HG03354 (cell line): ENCODE results near the gene NUDT13.

ENCODE experiments used
- ATAC-seq: cut with Tn5 transposase; IDR thresholded peaks from one replicate; pipeline ENCODE4 v1.9.1; 2021; ENCODE audit warnings: mild to moderate bottlenecking; ENCODE audit not compliant: unreplicated experiment, poor library complexity, severe bottlenecking

Gene NUDT13

DNA sequence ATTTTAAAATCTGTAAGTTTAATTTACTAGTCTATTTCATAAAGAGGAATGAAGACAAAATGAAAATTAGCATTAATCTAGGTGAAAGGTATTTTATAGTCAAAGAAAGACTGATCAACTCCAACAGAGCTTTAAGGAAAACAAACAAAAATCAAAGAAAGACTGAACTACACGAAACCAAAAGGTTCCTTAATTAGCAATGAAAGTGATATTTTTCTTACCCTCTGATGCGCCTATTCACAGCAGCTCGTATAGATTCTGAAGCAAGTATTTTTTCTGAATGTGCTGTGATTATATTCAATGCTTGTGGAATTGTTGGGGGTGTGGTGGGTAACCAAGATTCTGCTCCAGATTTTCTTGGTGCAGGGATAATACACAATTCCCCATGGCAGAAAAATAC, 45.8 kb downstream of the NUDT13 start:
- ATAC-seq, result no peak

DNA sequence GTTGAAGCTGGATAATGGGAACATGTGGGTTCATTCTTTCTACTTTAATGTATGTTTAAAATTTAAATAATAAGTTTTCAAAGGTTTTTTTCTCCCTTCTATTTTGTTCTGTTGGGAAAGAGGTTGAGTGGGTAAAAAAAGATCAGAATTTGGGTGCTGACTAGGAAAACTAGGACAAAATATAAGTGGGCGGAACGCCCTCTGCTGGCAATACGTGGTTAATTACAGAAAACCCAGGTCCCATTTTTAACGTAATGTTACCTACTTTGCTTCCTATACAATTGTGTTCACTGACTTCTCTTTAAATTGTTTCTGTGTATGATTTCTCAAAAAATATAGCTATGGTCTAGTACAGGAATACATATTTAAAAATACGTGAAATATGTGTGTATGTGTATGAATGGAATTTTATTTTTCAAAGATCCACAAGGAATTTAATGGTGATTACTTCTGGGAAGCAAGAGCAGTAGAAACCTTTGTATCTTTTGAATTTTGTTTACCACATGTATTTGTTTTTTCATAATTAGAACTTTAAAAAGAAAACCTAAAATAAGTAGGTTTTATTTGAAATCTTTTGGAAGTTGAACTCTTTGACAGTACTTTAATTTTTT, 48.9 kb downstream of the NUDT13 start:
- no peak for ATAC-seq

DNA sequence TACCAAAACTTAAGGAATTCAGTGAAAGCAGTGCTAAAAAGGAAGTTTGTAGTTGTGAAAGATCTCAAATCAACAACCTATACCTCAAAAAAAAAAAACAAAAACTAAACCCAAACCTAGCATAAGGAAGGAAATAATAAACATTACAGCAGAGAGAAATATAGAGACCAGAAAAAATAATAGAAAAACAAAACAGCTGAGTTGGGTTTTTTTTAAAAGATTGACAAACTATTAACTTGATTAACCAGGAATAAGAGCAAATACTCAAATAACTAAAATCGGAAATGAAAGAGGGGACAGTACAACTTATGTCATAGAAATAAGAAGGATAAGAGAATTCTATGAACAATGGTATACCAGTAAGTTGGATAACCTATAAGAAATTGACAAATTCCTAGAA, 50.8 kb downstream of the NUDT13 start:
- no peak for ATAC-seq

DNA sequence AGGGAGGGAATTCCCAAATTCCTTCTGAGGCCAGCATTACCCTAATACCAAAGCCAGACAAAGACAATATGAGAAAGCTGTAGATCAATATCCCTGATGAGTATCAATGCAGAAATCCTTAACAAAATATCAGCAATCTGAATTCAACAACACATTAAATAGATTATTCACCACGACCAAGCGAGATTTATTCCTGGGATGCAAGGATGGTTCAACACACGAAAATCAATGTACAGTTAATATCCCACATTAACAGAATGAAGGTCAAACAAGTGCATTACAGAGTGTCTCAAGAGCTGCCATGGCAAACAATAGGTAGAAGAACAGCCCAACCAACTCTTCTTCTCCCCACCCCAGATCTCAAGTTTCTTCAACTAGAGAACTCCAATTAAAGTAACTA, 51.4 kb downstream of the NUDT13 start:
- no peak for ATAC-seq

DNA sequence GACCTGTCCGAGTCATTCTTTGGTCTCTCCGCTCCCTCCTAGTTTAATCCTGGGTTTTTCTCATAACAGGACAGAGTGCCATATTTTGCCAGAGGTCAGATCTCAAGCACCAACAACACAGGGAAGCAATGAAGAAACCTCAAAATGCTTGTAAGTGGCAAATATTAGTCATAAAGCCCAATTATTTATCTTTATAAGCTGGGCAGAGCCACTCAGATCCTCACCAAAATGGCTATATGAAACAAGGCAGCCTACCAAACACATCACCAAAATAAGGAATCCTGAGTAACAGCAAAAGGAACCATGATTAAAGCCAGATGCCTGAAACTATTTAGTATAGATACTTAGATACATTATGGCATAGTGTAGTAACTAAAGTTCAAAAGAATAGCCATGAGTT, 52.8 kb downstream of the NUDT13 start:
- no peak for ATAC-seq

DNA sequence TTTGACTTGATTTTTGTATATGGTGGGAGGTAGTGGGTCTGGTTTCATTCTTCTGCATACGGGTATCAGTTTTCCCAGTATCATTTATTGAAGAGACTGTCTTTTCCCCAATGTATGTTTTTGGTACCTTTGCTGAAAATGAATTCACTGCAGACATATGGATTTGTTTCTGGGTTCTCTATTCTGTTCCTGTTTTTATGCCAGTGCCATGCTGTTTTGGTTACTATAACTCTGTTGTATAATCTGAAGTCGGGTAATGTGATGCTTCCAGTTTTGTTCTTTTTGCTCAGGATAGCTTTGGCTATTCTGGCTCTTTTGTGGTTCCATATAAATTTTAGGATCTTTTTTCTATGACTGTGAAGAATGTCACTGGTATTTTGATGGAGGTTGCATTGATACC, 56.7 kb downstream of the NUDT13 start:
- ATAC-seq, result no peak

DNA sequence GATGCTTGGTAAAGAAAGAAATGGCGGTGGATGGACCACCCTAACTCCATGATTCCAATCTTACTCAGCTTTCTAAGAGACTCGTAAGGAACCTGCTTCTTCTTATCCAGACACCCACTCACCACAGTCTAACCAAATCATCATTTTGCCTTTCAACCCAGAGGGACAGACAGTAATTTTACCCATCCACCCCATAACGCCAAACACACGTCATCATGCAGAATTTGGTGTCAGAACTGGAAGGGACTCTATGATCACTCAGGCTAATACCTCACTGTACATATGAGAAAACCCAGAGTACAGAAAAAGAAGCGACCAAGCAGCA, 57.2 kb downstream of the NUDT13 start:
- ATAC-seq, result no peak

DNA sequence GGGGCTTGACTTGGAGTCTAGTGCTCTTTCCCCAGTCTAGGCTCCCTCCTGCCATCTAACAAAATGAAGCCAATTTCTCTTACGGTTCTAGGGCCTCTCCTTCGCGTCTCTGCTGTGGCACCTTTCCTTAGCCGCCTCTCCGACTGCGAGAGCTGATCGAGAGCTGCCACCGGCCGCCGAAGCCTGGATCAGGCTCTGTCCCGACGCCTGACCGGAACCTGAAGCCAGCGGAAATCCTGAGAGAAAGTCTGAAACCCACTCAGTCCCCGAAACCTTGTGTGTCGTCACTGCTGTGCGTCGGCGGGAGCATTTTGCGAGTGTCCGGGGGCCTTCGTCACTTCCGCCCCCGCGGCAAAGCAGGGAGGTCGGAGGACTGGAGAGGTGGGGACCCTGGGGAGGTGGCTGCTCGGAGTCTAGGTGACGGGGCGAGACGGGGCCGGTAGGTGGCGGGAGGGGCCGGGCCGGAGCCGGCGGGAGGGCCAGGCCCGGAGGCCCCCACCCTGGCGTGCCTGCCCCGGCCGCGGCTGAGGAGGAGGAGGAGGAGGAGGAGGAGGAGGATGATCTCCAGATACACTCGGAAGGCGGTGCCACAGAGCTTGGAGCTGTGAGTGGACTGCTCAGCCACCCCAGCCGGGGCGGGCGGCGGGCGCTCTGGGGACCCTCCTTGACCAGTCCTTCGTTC, 57.7 kb downstream of the NUDT13 start, which contains the start of the genes ECD and FAM149B1:
Gene ECD, minus strand, starts transcription at position 226 of the 682 bp plus-strand sequence. CDS start 4,071 bp downstream, outside the sequence.
Gene FAM149B1, plus strand, starts transcription at position 337 of the 682 bp plus-strand sequence. Its CDS starts 221 bp downstream, at position 558.
- ATAC-seq, result peak; percentile 91

DNA sequence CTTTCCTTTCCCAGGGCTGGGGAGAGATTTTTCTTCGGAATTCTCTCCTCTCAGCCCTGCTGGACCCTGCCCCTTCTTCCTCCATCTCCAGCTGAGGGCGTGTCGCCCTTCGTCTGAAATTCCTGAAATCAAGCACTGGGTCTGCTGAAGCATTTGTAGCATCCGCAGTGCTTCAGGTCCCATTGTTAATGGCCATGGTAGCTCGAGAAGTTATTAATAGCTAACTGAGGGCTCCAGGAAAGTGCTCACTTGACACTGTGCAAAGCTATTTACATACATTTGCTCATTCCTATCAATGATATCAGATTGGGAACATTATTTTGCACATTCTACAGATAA, 58.2 kb downstream of the NUDT13 start:
- peak; percentile 21 for ATAC-seq

DNA sequence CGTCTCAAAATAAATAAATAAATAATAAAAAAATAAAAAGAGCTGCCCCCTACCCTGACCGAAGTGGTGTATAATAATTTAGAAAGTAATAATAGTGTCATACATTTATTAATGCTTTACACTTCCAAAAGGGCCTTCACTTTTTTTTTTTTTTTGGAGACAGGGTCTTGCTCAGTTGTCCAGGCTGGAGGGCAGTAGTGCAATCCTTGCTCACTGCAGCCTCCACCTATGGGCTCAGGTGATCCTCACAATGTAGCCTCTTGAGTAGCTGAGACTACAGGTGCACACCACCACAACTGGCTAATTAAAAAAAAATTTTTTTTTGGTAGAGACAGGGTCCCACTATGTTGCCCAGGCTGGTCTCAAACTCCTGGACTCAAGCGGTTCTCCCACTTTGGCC, 59.1 kb downstream of the NUDT13 start:
- ATAC-seq, result no peak

DNA sequence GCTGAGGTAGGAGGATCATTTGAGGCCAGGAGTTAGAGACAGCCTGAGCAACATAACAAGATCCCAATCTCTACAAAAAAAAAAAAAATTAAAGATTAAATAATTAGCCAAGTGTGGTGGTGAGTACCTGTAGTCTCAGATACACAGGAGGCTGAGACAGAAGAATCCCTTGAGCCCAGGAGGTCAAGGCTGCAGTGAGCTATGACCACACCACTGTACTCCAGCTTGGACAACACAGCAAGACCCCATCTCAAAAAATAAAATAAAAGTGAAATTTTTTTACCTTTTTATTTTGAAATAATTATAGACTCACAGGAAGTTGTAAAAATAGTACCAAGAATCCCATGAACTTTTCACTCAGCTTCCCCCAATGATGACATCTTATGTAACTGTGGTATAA, 62.6 kb downstream of the NUDT13 start:
- no peak for ATAC-seq

DNA sequence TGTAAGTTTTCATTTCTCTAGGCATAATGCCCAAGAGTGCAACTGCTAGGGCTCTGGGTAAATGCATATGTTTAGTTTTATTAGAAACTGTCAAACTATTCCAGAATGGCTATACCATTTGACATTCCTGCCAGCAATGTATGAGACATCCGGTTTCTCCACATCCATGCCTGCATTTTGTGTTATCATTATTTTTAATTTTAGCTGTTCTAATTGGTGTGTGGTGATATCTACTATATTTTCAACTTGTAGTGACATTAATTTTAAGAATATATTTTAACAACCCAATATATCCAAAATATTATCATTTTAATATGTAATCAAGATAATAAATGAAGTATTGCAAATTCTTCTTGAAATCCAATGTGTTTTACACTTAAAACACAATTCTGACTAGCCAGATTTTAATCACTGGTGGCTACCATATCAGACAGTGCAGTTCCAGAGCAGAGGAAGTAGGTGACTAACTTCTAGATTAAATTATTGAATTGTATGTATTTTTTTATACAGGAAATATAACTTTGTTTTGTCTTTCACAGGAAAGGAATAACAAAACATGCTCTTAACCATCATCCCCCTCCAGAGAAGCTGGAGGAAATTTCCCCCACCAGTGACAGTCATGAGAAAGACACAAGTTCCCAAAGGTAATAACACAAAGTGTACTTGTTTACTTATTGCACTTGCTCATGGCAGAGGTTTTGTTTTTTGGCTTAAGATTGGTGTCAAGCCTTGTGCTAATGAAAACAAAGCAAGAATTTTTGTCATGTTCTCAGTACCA, 64.1 kb downstream of the NUDT13 start:
- no peak for ATAC-seq
